ENCODE measurements around the gene MCTP1. TPM values are rescaled to one million over a fixed set of nuclear protein-coding genes. Genes with fewer than 3 reads are reported as not detected.

Gene MCTP1
- total RNA-seq, 4 donors from 2014 or later = 11.2 to 43.6 (median 16.8) TPM

GRCh38 chr5:95042037-95042436, 242.9 kb downstream of the MCTP1 start:
- DNase-seq (ENCODE audit: extremely low spot score) = no peak
- Histone ChIP-seq H3K36me3 (no peaks in the 10 kb centered on the region), H3K9me3 (peaks cover 0 to 6% (median 0%) of the 10 kb centered on the region in 4 donors), H3K4me1 (peaks cover 0 to 20% (median 9%) of the 10 kb centered on the region in 4 donors), H3K27ac (replicated peaks in 1 of 4) (no peak overlapping the region), H3K27me3 (no peaks in the 10 kb centered on the region), H3K4me3 (no peak overlapping the region)
- 46% methylated on average over 4 of the region's 4 CpGs for WGBS
- intact Hi-C loops (cut with DNase I) = no loop called here
- TF ChIP-seq CTCF (IDR thresholded peaks at IDR 0.05) = no peak
- TF ChIP-seq POLR2A (IDR thresholded peaks at IDR 0.05; ENCODE audit: low read depth) = no peak
- no peak for TF ChIP-seq POLR2AphosphoS5 (IDR thresholded peaks at IDR 0.05)
- TF ChIP-seq EP300 (IDR thresholded peaks at IDR 0.05) = no peak

GRCh38 chr5:95035891-95036685, 248.8 kb downstream of the MCTP1 start:
- no peak overlapping the region for H3K27ac ChIP-seq (replicated peaks in 1 of 4)
- 67% methylated on average over 7 of the region's 7 CpGs for WGBS
- intact Hi-C loops (cut with DNase I) = no loop called here
- TF ChIP-seq POLR2A (IDR thresholded peaks at IDR 0.05; ENCODE audit: low read depth) (no peak), CTCF (IDR thresholded peaks at IDR 0.05) (no peak), POLR2AphosphoS5 (IDR thresholded peaks at IDR 0.05) (no peak), EP300 (IDR thresholded peaks at IDR 0.05) (no peak)
- no peaks in the 10 kb centered on the region for H3K36me3 ChIP-seq
- H3K4me1 ChIP-seq = no peaks in the 10 kb centered on the region
- H3K9me3 ChIP-seq = peaks cover 0 to 6% (median 0%) of the 10 kb centered on the region in 4 donors
- H3K4me3 ChIP-seq = no peak overlapping the region
- DNase-seq (ENCODE audit: extremely low spot score) = no peak
- H3K27me3 ChIP-seq = no peaks in the 10 kb centered on the region

GRCh38 chr5:95032801-95033200, 252.1 kb downstream of the MCTP1 start:
- Histone ChIP-seq H3K27ac (replicated peaks in 1 of 4) (no peak overlapping the region), H3K27me3 (no peaks in the 10 kb centered on the region), H3K4me1 (peaks cover 0 to 3% (median 0%) of the 10 kb centered on the region in 4 donors), H3K36me3 (no peaks in the 10 kb centered on the region), H3K4me3 (no peak overlapping the region), H3K9me3 (no peaks in the 10 kb centered on the region)
- WGBS = 81% methylated on average over 1 of the region's 1 CpG
- TF ChIP-seq POLR2AphosphoS5 (IDR thresholded peaks at IDR 0.05) (no peak), CTCF (IDR thresholded peaks at IDR 0.05) (no peak), EP300 (IDR thresholded peaks at IDR 0.05) (no peak), POLR2A (IDR thresholded peaks at IDR 0.05; ENCODE audit: low read depth) (no peak)
- intact Hi-C loops (cut with DNase I) = no loop called here
- no peak for DNase-seq (ENCODE audit: extremely low spot score)

GRCh38 chr5:95029569-95030366, 255.1 kb downstream of the MCTP1 start:
- WGBS = 91% methylated on average over 9 of the region's 9 CpGs
- Histone ChIP-seq H3K9me3 (no peaks in the 10 kb centered on the region), H3K4me1 (peaks cover 0 to 11% (median 5%) of the 10 kb centered on the region in 4 donors), H3K4me3 (no peak overlapping the region), H3K36me3 (no peaks in the 10 kb centered on the region), H3K27me3 (no peaks in the 10 kb centered on the region), H3K27ac (replicated peaks in 1 of 4) (no peak overlapping the region)
- intact Hi-C loops (cut with DNase I) = no loop called here
- no peak for DNase-seq (ENCODE audit: extremely low spot score)
- TF ChIP-seq CTCF (IDR thresholded peaks at IDR 0.05) (no peak), POLR2AphosphoS5 (IDR thresholded peaks at IDR 0.05) (no peak), EP300 (IDR thresholded peaks at IDR 0.05) (no peak), POLR2A (IDR thresholded peaks at IDR 0.05; ENCODE audit: low read depth) (no peak)

All from esophagus muscularis mucosa (tissue), 4 donors.